Cerebellar nuclear complex (tissue), 1 donor: ENCODE data around the gene SRGN.

Source experiments
- DNase-seq, 2 experiments: peaks; one replicate each; lab custom pipeline; 2025; lab: John Stamatoyannopoulos, UW

Gene SRGN

DNA sequence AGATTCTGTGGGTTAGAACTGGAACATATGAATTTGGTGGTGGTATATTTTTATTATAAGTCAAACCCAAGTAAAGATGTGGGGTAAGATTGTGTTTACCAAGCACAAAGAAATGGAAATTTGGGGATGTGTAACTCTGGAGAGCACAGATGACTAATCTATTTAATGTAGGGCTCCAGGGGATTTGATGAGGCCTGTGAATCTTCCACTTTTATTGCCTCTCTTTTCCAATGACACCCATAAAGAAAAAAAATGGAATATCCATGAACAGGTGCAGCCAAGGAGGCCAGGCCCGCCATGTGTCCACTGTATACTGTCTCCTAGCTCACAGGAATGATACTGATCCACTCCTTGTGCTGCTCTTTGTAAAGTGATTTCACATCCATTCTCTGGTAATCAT lies 2.8 kb downstream of the SRGN start:
- DNase-seq = no peak

DNA sequence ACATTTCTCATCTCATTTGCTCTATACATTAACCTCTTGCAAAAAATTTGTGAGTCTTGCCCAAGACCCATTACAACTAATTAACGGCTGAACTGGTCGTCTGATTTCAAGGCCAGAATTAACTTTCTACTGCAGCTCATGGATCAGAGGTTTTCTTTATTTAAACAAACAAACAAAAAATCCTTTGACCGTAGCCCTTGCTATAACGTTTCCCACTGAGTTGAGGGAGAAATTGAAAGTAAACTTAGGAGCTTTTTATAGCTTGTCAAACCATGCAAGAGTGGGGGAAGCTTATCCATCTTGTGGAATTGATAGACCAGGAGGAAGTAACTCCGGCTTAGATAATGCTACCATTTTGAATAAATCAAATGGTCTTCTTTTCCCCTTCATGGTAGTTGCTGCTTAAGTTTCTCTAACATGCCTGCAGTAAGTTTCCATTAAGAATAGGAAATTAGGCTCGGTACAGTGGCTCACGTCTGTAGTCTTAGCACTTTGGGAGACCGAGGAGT lies 3.3 kb downstream of the SRGN start:
- no peak for DNase-seq

DNA sequence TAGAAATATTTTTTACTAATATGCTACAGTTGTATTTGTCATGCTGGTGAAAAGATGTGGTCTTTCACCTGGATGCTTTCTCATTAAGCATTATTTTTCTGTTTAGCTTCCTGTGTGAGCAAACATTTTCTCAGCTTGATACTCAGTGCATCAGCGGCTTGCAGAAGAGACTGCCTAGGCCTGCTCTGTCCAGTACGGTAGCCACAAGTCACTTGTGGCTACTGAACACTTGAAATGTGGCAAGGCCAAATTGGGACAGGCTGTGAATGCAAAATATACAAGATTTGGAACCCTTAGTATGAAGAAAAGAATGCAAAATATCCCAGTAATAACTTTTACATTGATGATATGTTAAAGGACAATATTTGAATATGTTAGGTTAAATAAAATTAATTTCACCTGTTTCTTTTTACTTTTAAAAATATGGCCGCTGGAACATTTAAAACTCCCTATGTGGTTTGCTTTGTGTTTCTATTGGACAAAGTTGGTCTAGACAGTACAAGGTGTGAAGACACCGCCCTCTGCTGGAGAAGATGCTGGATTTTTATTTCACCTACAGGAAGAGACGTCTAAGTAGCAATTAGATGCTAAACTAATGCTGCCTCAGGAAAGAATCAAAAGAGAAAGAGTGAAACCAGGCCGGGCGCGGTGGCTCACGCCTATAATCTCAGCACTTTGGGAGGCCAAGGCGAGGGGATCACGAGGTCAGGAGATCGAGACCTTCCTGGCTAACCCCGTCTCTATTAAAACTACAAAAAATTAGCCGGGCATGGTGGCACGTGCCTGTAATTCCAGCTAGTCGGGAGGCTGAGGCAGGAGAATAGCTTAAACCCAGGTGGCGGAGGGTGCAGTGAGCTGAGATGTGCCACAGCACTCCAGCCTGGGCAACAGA lies 5.3 kb downstream of the SRGN start:
- DNase-seq = no peak

- DNase-seq = no peak
These were observed 6.0 kb downstream of the SRGN start for GRCh38 chr10:69093933-69094332.

DNA sequence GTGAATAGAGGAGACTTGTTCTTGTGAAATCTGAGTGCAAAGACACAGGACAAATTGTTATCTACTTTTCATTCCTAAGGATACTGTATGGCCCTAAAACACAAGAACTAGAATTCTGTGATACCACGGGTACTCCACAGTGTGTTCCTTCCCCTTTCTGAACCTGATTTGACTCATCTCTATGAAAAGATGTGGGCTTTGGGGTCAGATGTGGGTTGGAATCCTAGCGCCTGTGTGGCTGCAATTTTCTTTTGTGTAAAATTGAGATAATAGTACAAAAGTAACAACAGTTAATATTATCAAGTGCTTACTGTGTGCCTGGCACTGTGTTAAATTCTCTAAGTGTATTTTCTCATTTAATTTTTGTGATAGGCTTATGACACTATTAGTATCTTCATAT lies 8.1 kb downstream of the SRGN start:
- DNase-seq = no peak

- DNase-seq = no peak
These were observed 9.8 kb downstream of the SRGN start for GRCh38 chr10:69097729-69098128.

GRCh38 chr10:69100136-69100872 lies 12.4 kb downstream of the SRGN start:
- DNase-seq = no peak

GRCh38 chr10:69101451-69102095 lies 13.7 kb downstream of the SRGN start:
- DNase-seq = no peak

- DNase-seq = no peak
These were observed 14.5 kb downstream of the SRGN start for GRCh38 chr10:69102440-69102839.

DNA sequence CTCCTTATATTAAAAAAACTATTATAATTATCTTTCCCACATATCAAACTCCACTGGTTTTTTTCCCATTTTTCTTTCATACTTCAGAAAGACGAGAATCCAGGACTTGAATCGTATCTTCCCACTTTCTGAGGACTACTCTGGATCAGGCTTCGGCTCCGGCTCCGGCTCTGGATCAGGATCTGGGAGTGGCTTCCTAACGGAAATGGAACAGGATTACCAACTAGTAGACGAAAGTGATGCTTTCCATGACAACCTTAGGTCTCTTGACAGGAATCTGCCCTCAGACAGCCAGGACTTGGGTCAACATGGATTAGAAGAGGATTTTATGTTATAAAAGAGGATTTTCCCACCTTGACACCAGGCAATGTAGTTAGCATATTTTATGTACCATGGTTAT lies 15.9 kb downstream of the SRGN start:
- DNase-seq = no peak

DNA sequence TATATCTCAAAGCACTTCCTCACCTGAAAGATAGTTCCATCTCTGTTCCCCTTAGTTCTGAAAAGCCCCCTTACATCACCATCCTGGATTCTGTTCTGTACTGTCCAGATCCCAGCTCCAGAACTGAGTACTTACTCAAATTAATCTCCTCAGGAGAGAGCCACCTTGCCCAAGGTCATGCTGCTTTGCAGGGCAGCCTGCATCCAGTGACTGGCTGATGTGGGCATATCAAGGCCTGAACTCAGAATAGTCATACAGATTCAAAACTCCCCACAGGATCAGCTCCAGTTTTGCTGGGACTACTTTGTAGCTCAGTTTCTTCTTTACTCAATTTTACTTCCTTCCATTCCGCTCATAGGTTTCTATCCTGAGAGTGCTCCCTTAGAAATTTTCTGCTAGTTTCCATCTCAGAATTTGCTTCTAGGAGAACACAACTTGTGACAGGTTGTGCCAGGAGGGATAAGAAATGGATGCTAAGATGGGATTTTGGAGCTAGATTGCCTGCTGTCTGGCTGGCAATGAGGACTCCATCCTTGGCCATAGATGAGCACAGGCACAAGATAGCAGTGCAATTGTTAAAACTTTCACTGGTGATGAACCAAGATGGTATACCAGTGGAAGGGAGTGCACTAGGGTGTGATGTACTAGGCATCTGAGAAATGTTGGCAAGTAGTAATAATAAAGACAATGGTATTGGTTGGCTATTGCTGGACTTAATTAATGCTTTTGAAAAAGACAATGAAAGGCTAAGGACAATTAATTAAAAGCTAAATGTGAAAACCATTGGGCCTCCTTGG lies 17.3 kb downstream of the SRGN start:
- no peak for DNase-seq

GRCh38 chr10:69107176-69107490 lies 19.2 kb downstream of the SRGN start:
- DNase-seq = no peak

DNA sequence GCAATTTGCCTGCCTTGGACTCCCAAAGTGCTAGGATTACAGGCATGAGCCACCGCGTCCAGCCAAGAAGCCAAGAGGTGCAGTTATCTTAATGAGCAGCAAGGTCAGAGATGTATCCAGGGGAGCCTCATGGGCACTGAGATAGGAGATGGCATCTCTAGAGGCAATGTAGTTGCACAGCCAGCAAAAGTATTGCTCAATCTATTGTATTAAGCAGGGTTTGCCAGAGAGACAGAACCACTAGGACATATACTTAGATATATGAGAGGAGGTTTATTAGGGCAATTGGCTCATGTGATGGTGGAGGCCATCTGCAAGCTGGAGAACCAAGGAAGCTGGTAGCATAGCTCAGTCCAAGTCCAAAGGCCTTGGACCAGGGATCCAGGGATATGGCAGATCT lies 19.8 kb downstream of the SRGN start:
- no peak for DNase-seq

DNA sequence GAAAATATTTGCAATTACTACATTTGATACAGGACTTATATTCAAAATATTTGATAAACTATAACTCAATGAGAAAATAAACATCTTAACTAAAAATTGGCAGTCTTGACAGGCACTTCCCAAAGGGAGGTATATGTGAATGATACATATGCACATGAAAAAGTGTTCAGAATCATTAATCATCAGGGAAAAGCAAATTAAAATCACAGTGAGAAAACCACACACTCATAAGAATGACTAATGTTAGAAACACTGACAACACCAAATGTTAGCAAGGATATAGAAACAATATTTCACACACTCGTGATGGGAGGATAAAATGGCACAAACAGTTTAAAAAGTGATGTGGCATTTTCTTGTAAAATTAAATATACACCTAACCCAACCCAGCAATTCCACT lies 32.0 kb downstream of the SRGN start:
- DNase-seq = no peak

DNA sequence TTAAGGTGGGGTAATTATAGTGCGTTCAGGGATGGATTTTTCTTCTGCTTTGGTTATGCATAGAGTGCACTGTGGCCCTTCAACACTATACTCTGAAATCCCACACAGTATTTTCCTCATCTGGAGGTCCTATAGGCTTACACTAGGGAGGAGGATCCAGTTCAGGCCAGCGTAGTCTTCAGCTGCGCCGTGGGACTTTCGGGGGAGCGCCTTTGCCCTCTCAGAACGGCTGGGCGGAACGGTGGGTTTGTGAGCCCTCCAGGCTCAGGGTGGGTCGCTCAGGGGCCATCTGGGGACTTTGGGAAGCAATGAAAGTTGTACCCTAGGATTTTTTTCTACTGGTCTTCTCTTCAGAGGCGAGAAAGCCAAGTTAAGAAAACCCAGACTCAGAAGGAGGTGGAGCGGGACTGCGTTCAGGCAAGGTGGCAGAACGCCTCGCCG lies 35.4 kb downstream of the SRGN start:
- peak in 1 of 2 experiments; percentile 62 for DNase-seq

DNA sequence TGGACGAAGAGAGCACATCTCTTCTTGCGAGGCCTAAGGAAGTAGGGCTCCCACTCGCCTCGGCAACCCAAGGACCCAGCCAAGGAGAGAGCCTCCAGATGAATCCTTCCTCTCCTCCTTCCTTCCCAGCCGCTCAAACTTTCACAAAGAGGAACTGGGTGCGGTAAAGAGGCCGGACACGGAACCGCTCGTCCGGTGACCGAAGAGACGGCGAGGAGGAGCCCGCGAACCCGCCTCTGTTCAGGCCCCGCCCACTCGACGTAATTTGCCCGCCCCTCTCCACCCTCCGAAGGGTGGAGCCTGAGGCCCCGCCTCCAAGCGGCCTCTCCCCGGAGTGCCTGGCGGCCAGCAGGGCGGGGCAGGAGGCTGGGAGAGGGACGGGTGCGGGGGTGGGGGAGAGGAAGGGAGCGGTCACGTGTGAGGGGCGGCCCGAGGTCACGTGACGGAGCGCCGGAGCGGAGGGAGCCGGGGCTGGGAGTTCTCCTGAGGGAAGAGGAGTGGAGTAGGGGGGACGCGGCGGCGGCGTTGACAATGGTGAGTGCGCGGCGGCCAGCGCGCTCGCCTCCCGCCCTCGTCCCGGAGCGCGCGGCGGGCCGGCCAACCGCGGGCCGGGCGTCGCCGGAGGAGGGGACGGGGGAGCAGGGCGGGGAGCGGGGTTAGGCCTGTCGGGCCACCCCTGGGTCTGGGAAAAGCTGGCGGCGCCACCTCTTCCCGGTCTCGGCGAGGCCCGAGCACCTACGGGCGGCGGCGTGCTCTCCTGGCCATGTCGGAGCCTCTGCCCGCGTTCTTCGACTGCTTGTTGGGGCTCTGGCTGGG lies 36.1 kb downstream of the SRGN start, which contains the start of gene VPS26A:
VPS26A (plus strand) TSS at position 432 of the 816 bp plus-strand sequence; CDS start at position 532, 100 bp downstream.
- DNase-seq = peak; percentile 96 to 97

DNA sequence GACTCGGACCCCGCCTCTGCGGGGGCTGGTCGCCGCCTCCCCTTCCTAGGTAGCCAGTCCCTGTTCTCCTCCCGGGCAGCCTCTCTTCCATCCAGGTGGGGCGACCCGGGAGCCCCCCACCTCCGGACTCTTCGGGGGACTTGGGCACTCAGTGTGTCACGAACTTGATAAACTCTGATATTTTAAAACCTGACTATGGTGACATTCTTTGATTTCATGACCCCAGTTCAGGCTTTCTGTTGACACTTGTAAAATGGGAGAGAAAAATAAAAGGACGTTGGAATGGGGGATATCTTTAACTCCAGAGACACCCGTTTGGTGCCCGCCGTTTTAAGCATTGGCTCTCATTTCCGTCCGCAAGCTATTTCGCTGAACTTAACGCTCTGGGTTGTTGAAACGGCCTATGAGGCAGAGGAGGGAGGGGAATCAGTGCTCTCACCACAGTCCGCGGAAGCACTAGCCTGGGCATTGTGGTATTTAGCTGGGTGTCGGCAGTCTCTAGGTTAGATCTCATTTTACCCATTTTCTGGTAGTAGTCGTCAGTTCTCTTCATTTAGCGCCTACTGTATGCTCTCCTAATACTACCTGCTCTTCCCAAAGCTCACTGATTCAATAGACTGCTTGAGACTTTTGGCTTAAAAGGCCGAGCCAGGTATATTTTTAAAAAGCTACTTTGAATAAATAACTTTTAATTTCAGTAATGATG lies 36.8 kb downstream of the SRGN start:
- no peak for DNase-seq

DNA sequence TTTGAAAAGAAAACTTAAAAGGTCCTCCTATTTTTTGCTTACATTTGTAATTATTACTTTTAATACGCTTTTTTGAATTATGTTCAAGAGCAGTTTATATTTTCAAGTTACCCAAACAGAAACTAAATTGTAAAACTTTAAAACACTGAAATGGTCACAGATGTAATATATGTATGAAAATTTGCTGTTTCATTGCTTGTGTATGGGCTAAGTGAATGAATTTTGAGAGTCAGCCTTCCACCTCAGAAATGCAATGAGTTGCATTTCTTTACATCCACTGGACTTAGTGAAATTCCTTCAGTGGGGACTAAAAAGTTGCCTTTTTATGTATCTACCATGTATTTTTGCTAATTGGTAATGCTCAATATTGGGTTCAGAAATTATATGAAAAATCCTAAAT lies 37.7 kb downstream of the SRGN start:
- no peak for DNase-seq

DNA sequence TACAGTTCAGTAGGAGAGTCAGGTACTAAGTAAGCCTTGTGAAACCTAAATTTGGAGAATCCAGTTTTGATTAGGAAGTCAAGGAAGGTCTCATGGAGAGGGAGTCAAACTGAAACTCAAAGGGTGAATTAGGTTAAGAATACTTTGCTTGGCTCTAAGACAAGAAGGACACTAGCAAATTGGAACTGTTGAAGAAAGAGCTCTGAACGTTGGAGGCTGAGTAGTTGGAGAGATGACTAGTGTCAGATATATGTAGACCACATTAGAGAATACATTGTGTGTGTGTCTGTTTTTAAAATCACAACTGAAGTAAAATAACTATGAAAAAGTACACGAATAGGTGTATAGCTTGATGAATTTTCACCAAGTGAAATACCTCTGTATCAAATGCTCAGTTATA lies 42.3 kb downstream of the SRGN start:
- no peak for DNase-seq

- DNase-seq = no peak
These were observed 52.1 kb downstream of the SRGN start for GRCh38 chr10:69139961-69140360.
